ENCODE data around the gene A4GNT.

GRCh38 chr3:138093721-138094120 lies 38.5 kb downstream of the A4GNT start:
- no peak for TF ChIP-seq CTCF (IDR thresholded peaks at IDR 0.05)
- no peak for TF ChIP-seq POLR2A (IDR thresholded peaks at IDR 0.05)

Measured in Peyer's patch (tissue), 4 donors.